Limb (tissue), 2 donors: ENCODE data around the gene GPC5.

Experiments used
- DNase-seq, 2 donors: peaks; one replicate each; pipeline ENCODE4 v3.0.0-alpha.2; 2016; ENCODE audit errors: extremely low spot score in 2 of 2

GPC5 gene

GRCh38 chr13:91960947-91961346 lies 562.5 kb downstream of the GPC5 start:
- no peak for DNase-seq

GRCh38 chr13:91962946-91963345 lies 564.5 kb downstream of the GPC5 start:
- DNase-seq = no peak

- no peak for DNase-seq
These were observed 567.1 kb downstream of the GPC5 start for GRCh38 chr13:91965511-91965910.

- no peak for DNase-seq
These were observed 580.1 kb downstream of the GPC5 start for GRCh38 chr13:91978571-91978970.

GRCh38 chr13:91986761-91987483 lies 588.5 kb downstream of the GPC5 start:
- no peak for DNase-seq

GRCh38 chr13:91988331-91988730 lies 589.9 kb downstream of the GPC5 start:
- no peak for DNase-seq

GRCh38 chr13:92012787-92013186 lies 614.4 kb downstream of the GPC5 start:
- no peak for DNase-seq

GRCh38 chr13:92017737-92018136 lies 619.3 kb downstream of the GPC5 start:
- DNase-seq = no peak

GRCh38 chr13:92028695-92029094 lies 630.3 kb downstream of the GPC5 start:
- no peak for DNase-seq

GRCh38 chr13:92029641-92030040 lies 631.2 kb downstream of the GPC5 start:
- DNase-seq = no peak

GRCh38 chr13:92038905-92039304 lies 640.5 kb downstream of the GPC5 start:
- DNase-seq = no peak

GRCh38 chr13:92042522-92042921 lies 644.1 kb downstream of the GPC5 start:
- no peak for DNase-seq

GRCh38 chr13:92044351-92044750 lies 645.9 kb downstream of the GPC5 start:
- DNase-seq = no peak

GRCh38 chr13:92054389-92054788 lies 656.0 kb downstream of the GPC5 start:
- no peak for DNase-seq

- no peak for DNase-seq
These were observed 676.2 kb downstream of the GPC5 start for GRCh38 chr13:92074658-92075057.

GRCh38 chr13:92097337-92097903 lies 699.0 kb downstream of the GPC5 start:
- DNase-seq = no peak

GRCh38 chr13:92101801-92102200 lies 703.4 kb downstream of the GPC5 start:
- no peak for DNase-seq

GRCh38 chr13:92103689-92104153 lies 705.3 kb downstream of the GPC5 start:
- no peak for DNase-seq

- no peak for DNase-seq
These were observed 723.9 kb downstream of the GPC5 start for GRCh38 chr13:92122186-92122853.

GRCh38 chr13:92126399-92126798 lies 728.0 kb downstream of the GPC5 start:
- no peak for DNase-seq

GRCh38 chr13:92135509-92135908 lies 737.1 kb downstream of the GPC5 start:
- no peak for DNase-seq

- no peak for DNase-seq
These were observed 738.2 kb downstream of the GPC5 start for GRCh38 chr13:92136449-92137155.
